Nephron (organoid): ENCODE measurements around the gene PCSK2.

Experiments
- H3K27ac Mint-ChIP-seq, 3 experiments: 2 replicates each; pipeline ENCODE4 v1.8.0; 2020; ENCODE audit warnings: mixed read lengths in 3 of 3, mild to moderate bottlenecking in 2 of 3, moderate library complexity in 1 of 3
- H3K27me3 Mint-ChIP-seq: 2 replicates; pipeline ENCODE4 v1.8.0; 2021; ENCODE audit warnings: low read depth, mild to moderate bottlenecking, moderate library complexity, mixed read lengths
- H3K36me3 Mint-ChIP-seq: 2 replicates; pipeline ENCODE4 v1.8.0; 2020; ENCODE audit warnings: low read depth, mixed read lengths
- H3K4me1 Mint-ChIP-seq: 2 replicates; pipeline ENCODE4 v1.8.0; 2020; ENCODE audit warnings: mixed read lengths
- H3K4me3 Mint-ChIP-seq, 3 experiments: 2 replicates each; pipeline ENCODE4 v1.8.0; 2020; ENCODE audit warnings: mild to moderate bottlenecking in 3 of 3, mixed read lengths in 3 of 3, moderate library complexity in 2 of 3
- H3K9me3 Mint-ChIP-seq: 2 replicates; pipeline ENCODE4 v1.8.0; 2020; ENCODE audit warnings: mixed read lengths
- TF ChIP-seq, protein P1 (sequence below), 3 experiments: fragments of 200-600 bp; sonication (generic); IDR thresholded peaks; one replicate each; pipeline ENCODE4 v1.5.0; 2021; ENCODE audit warnings: antibody characterized with exemption in 3 of 3; ENCODE audit not compliant: unreplicated experiment in 3 of 3

PCSK2 gene

DNA sequence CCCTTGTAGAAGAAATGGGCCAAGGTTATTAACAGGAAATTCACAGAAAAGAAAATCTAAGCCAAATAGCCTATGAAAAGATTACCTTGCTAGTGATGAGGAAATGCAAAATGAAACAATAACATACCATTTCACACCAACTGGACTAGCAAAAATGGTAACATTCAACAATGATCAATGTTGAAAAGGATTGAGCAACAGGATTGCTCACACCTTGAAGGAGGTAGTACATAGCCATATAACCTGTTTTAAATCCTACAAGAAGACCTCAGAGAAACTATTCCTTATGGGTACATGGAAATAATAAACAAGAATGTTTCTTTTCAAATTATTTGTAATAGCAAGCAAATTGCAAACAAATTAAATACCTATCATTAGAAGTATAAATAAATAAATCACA lies 196.9 kb downstream of the PCSK2 start:
- Mint-ChIP-seq H3K36me3 (no peaks in the 10 kb centered on the region), H3K27ac (no peak overlapping the region)
- TF ChIP-seq, protein P1, sequence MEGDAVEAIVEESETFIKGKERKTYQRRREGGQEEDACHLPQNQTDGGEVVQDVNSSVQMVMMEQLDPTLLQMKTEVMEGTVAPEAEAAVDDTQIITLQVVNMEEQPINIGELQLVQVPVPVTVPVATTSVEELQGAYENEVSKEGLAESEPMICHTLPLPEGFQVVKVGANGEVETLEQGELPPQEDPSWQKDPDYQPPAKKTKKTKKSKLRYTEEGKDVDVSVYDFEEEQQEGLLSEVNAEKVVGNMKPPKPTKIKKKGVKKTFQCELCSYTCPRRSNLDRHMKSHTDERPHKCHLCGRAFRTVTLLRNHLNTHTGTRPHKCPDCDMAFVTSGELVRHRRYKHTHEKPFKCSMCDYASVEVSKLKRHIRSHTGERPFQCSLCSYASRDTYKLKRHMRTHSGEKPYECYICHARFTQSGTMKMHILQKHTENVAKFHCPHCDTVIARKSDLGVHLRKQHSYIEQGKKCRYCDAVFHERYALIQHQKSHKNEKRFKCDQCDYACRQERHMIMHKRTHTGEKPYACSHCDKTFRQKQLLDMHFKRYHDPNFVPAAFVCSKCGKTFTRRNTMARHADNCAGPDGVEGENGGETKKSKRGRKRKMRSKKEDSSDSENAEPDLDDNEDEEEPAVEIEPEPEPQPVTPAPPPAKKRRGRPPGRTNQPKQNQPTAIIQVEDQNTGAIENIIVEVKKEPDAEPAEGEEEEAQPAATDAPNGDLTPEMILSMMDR (IDR thresholded peaks at IDR 0.05; ENCODE audit: unreplicated experiment in 3 of 3), result no peak

GRCh38 chr20:17427638-17428037 lies 200.8 kb downstream of the PCSK2 start:
- TF ChIP-seq, protein P1 (IDR thresholded peaks at IDR 0.05; ENCODE audit: unreplicated experiment in 3 of 3), result no peak
- Mint-ChIP-seq H3K4me1 (peaks cover 10% of the 10 kb centered on the region), H3K9me3 (no peaks in the 10 kb centered on the region), H3K27me3 (peaks cover 12% of the 10 kb centered on the region), H3K36me3 (no peaks in the 10 kb centered on the region), H3K4me3 (no peak overlapping the region), H3K27ac (no peak overlapping the region)

More for the DNA sequence above, 196.9 kb downstream of the PCSK2 start:
- H3K4me1 Mint-ChIP-seq, result peaks cover 9% of the 10 kb centered on the region
- H3K4me3 Mint-ChIP-seq, result no peak overlapping the region
- H3K27me3 Mint-ChIP-seq, result peaks cover 8% of the 10 kb centered on the region
- no peaks in the 10 kb centered on the region for H3K9me3 Mint-ChIP-seq

GRCh38 chr20:17430125-17430950 lies 203.5 kb downstream of the PCSK2 start:
- Mint-ChIP-seq H3K27me3 (peaks cover 30% of the 10 kb centered on the region), H3K36me3 (no peaks in the 10 kb centered on the region), H3K9me3 (no peaks in the 10 kb centered on the region), H3K4me3 (no peak overlapping the region), H3K4me1 (peaks cover 10% of the 10 kb centered on the region), H3K27ac (peak overlapping the region; percentile 18 to 72 (median 57))
- TF ChIP-seq, protein P1 (IDR thresholded peaks at IDR 0.05; ENCODE audit: unreplicated experiment in 3 of 3), result no peak

- H3K9me3 Mint-ChIP-seq, result no peaks in the 10 kb centered on the region
- peaks cover 10% of the 10 kb centered on the region for H3K4me1 Mint-ChIP-seq
- peaks cover 35% of the 10 kb centered on the region for H3K27me3 Mint-ChIP-seq
- no peak overlapping the region for H3K4me3 Mint-ChIP-seq
- TF ChIP-seq, protein P1 (IDR thresholded peaks at IDR 0.05; ENCODE audit: unreplicated experiment in 3 of 3), result peak; percentile 93 to 94 (median 94)
- no peaks in the 10 kb centered on the region for H3K36me3 Mint-ChIP-seq
- peak overlapping the region in 1 of 3 experiments; percentile 15 for H3K27ac Mint-ChIP-seq
Measured at GRCh38 chr20:17431621-17432364, 205.0 kb downstream of the PCSK2 start.

GRCh38 chr20:17436664-17437063 lies 209.8 kb downstream of the PCSK2 start:
- H3K9me3 Mint-ChIP-seq, result no peaks in the 10 kb centered on the region
- no peak overlapping the region for H3K27ac Mint-ChIP-seq
- no peaks in the 10 kb centered on the region for H3K36me3 Mint-ChIP-seq
- TF ChIP-seq, protein P1 (IDR thresholded peaks at IDR 0.05; ENCODE audit: unreplicated experiment in 3 of 3), result no peak
- peaks cover 35% of the 10 kb centered on the region for H3K27me3 Mint-ChIP-seq
- no peak overlapping the region for H3K4me3 Mint-ChIP-seq
- H3K4me1 Mint-ChIP-seq, result no peaks in the 10 kb centered on the region
